HUES48 (cell line): ENCODE measurements around the gene TMEM163.
"Not testable (repeated sequence)": the region's sequence is repeated elsewhere in the genome, so short reads cannot be mapped to it uniquely, and the experiment has no call there.

ENCODE experiments used
- H3K27ac ChIP-seq: one replicate; pipeline ENCODE4 v1.7.0; 2013; ENCODE audit warnings: low read depth, low read length, inconsistent platforms
- H3K27me3 ChIP-seq: 2 replicates; pipeline ENCODE4 v1.6.1; 2013; ENCODE audit warnings: mild to moderate bottlenecking, low read length; ENCODE audit not compliant: control insufficient read depth, insufficient read depth
- H3K36me3 ChIP-seq: 2 replicates; pipeline ENCODE4 v1.6.1; 2013; ENCODE audit warnings: low read length; ENCODE audit not compliant: control insufficient read depth, insufficient read depth
- H3K4me1 ChIP-seq: 2 replicates; pipeline ENCODE4 v1.6.1; 2013; ENCODE audit warnings: mild to moderate bottlenecking, low read length; ENCODE audit not compliant: control insufficient read depth, insufficient read depth
- H3K4me3 ChIP-seq: 2 replicates; pipeline ENCODE4 v1.5.1; 2013; ENCODE audit warnings: mild to moderate bottlenecking, low read depth, low read length
- H3K9ac ChIP-seq: 2 replicates; pipeline ENCODE4 v1.6.1; 2013; ENCODE audit warnings: mild to moderate bottlenecking, low read depth, low read length, moderate library complexity
- H3K9me3 ChIP-seq: 2 replicates; pipeline ENCODE4 v1.6.1; 2013; ENCODE audit warnings: low read length; ENCODE audit not compliant: control insufficient read depth, insufficient read depth

TMEM163 gene

DNA sequence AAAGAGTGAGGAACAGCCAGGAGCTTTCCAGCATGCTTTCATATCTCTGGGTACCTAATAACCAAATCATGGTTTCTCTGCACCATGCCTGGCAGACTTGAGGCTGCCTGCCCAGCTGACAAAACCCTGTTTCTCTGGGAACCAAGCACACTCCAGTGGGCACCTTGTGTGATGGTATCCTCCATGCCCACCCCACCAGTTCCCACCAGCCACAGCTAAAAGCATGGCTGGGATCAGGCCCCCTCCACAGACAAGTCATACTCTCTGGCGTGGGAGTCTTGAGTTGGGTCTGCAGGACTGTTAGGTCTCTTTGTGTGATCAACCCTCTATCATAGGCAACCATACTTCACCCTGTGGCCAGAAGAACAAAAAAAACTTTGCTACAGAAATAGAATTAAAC lies 56.0 kb downstream of the TMEM163 start:
- H3K4me3 ChIP-seq, result no peak overlapping the region
- H3K4me1 ChIP-seq, result no peaks in the 10 kb centered on the region
- H3K9ac ChIP-seq, result no peak overlapping the region
- no peaks in the 10 kb centered on the region for H3K36me3 ChIP-seq
- no peaks in the 10 kb centered on the region for H3K9me3 ChIP-seq
- H3K27me3 ChIP-seq, result no peaks in the 10 kb centered on the region
- no peak overlapping the region for H3K27ac ChIP-seq

DNA sequence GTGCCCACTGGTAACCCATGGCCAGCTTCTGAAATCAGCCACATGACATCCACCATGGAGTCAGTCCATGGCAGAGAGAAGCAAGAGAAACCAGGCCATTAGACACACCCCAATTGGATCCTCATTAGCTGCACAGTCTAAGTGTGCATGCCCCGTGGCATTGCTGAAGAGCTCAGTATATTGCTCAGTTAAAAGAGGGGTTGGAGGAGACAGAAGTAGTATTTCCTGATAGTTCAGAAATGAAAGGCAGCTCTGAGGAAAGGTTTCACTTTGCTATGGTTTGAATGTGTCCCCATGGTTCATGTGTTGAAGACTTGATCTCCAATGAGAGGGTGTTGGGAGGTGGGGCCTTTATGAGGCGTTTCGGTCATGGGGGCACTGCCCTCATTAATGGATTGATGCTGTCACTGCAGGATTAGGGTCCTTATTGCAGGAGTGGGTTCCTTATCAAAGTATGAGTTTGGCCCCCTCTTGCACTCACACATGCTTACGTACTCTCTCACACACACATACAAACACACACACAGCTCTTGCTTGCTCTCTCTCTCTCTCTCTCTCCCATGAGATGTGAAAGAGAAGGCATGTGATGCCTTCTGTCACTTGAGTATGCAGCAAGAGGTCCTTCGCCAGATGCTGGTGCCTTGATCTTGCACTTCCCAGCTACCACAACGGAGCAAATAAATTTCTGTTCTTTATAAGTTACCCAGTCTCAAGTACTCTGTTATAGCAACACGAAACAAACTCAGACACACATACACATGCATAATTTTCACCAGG lies 58.0 kb downstream of the TMEM163 start:
- Histone ChIP-seq H3K9ac (no peak overlapping the region), H3K27me3 (no peaks in the 10 kb centered on the region), H3K4me1 (no peaks in the 10 kb centered on the region), H3K36me3 (no peaks in the 10 kb centered on the region), H3K27ac (no peak overlapping the region), H3K9me3 (no peaks in the 10 kb centered on the region), H3K4me3 (no peak overlapping the region)

DNA sequence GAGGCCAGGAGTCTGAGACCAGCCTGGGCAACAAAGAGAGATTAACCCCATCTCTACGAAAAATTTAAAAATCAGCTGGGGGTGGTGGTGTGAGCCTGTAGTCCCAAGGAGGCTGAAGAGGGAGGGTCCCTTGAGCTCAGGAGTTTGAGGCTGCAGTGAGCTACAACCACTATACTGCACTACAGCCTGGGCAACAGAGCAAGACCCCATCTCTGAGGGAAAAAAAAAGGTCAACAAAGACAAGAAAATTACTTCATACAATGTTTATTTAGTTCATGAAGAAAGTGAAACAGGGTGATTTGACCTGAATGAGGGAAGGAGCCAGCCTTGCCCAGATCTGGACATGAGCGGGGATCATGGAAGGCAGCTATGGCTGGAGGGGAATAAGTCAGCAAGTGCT lies 59.1 kb downstream of the TMEM163 start:
- no peaks in the 10 kb centered on the region for H3K4me1 ChIP-seq
- no peaks in the 10 kb centered on the region for H3K9me3 ChIP-seq
- H3K27me3 ChIP-seq, result no peaks in the 10 kb centered on the region
- no peak overlapping the region for H3K4me3 ChIP-seq
- H3K27ac ChIP-seq, result no peak overlapping the region
- H3K36me3 ChIP-seq, result no peaks in the 10 kb centered on the region
- no peak overlapping the region for H3K9ac ChIP-seq

DNA sequence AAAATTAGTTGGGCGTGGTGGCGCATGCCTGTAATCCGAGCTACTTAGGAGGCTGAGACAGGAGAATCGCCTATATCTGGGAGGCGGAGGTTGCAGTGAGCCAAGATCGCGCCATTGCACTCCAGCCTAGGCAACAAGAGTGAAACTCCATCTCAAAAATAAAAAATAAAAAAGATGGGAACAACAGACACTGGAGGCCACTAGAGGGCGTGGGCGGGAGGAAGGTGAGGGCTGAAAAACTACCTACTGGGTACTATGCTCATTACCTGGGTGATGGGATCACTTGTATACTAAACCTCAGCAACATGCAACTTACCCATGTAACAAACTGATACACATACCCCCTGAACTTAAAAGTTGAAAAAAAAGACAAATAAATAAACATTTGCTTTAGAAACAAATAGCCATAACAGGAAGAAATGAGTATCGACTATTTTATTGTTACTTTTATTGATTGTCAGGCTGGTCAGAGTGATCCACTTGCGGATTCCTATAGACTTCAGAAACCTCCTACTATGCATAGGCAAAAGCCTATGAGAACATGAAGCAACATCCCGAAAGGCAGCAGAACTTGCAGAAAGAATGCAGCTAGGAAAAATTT lies 61.0 kb downstream of the TMEM163 start:
- Histone ChIP-seq H3K27me3 (no peaks in the 10 kb centered on the region), H3K9me3 (no peaks in the 10 kb centered on the region), H3K36me3 (no peaks in the 10 kb centered on the region), H3K9ac (no peak overlapping the region), H3K4me1 (no peaks in the 10 kb centered on the region), H3K4me3 (no peak overlapping the region), H3K27ac (no peak overlapping the region)

DNA sequence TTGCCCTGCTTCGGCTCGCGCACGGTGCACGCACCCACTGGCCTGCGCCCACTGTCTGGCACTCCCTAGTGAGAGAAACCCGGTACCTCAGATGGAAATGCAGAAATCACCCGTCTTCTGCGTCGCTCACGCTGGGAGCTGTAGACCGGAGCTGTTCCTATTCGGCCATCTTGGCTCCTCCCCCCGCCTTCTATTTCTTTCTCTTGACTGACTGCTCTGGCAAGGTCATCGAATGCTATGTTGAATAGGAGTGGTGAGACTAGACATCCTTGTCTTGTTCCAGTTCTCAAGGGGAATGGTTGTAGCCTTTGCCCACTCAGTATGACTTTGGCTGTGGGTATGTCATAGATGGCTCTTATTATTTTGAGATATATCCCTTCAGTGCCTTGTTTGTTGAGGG lies 62.4 kb downstream of the TMEM163 start:
- H3K9ac ChIP-seq, H3K4me1 ChIP-seq, H3K9me3 ChIP-seq, H3K27ac ChIP-seq, H3K27me3 ChIP-seq, H3K4me3 ChIP-seq, H3K36me3 ChIP-seq: not testable (repeated sequence)

DNA sequence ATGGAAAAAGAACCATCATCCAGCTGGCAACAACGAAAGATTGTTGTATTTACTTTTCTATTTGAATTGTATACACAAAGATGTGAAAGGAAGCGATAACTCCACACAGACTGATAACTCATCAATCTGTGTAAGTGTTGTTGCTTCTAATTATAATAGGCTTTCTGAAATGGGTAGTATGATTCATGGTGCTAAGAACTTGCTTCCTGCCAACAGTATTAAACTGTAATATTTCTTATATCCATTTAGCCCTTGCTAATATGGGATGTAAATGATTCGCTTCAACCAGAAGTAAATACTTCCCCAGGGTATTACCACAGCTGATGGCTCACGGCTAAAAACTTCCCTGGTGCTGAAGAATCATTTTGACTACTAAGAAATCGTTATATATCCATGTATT lies 70.2 kb downstream of the TMEM163 start:
- Histone ChIP-seq H3K9me3 (no peaks in the 10 kb centered on the region), H3K4me3 (no peak overlapping the region), H3K4me1 (no peaks in the 10 kb centered on the region), H3K27me3 (no peaks in the 10 kb centered on the region), H3K36me3 (no peaks in the 10 kb centered on the region), H3K9ac (no peak overlapping the region), H3K27ac (no peak overlapping the region)

DNA sequence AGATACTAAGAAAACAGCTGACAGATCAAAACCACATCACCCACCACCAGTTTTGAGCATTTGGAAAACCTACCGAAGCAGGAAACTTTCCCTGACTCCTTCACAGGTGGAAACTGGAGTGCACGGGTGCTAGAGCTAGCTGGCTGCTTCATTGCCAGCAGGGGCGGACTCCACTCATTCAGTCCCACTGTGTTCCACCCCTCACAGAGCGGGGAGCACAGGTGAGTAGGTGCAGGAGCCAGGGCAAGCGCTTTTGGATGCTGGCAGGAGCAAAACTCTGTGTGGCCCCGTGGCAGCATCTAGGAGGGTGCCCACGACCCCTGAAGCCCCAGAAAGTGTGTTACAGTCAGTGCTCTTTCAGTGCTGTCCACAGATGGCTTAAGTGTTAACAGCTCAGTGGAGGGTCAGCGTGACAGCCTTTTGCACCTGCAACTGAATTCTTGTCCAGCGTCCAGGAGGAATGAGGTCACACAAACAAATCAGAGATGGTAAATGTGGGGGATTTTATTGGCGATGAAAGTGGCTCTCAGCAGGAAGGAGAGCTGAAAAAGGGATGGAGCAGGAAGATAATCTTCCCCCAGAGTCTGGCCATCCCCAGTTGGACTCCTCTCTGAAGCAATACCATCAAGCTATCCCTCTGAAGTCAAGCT lies 71.1 kb downstream of the TMEM163 start:
- no peaks in the 10 kb centered on the region for H3K9me3 ChIP-seq
- no peak overlapping the region for H3K27ac ChIP-seq
- no peaks in the 10 kb centered on the region for H3K27me3 ChIP-seq
- H3K9ac ChIP-seq, result no peak overlapping the region
- H3K36me3 ChIP-seq, result no peaks in the 10 kb centered on the region
- H3K4me3 ChIP-seq, result no peak overlapping the region
- no peaks in the 10 kb centered on the region for H3K4me1 ChIP-seq

DNA sequence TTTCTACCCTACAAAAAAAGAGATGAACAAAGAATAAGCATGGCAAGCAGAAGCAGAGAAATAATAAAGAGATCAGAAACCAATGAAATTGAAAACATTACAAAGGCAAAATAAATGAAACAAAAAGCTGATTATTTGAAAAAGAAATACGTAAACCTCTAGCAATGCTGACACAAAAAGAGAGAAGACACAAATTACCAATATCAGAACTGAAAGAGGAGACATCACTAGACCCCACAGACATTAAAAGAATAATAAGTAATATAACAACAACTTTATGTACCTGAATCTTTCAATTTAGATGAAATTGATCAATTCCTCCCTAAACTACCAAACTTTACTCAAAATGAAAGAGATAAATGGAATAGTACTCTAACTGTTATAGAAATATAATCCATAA lies 75.9 kb downstream of the TMEM163 start:
- Histone ChIP-seq H3K27me3 (no peaks in the 10 kb centered on the region), H3K9ac (no peak overlapping the region), H3K4me1 (no peaks in the 10 kb centered on the region)

DNA sequence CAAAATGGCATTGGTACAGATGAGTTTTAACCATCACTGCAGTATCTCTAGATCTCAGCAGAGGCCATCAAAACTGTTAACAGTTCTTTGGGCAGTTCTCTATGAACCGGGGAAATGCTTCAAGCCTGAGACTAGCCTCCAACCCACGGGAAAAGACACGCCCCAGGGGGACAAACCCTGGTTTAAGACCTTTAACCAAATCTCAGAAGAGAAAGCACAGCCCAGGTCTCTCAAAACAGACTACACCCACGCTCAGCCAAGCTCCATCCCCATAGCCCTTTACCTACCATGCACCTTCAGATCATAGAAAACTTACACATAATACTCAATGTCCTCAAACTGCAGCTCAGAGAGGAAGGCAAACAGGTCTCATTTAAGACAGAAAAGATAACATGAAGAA lies 78.3 kb downstream of the TMEM163 start:
- no peak overlapping the region for H3K27ac ChIP-seq
- H3K9me3 ChIP-seq, result no peaks in the 10 kb centered on the region
- H3K9ac ChIP-seq, result no peak overlapping the region
- H3K36me3 ChIP-seq, result no peaks in the 10 kb centered on the region
- H3K4me3 ChIP-seq, result no peak overlapping the region
- no peaks in the 10 kb centered on the region for H3K27me3 ChIP-seq
- no peaks in the 10 kb centered on the region for H3K4me1 ChIP-seq

More for the DNA sequence above, 75.9 kb downstream of the TMEM163 start:
- H3K27ac ChIP-seq, result no peak overlapping the region
- no peaks in the 10 kb centered on the region for H3K36me3 ChIP-seq
- H3K9me3 ChIP-seq, result no peaks in the 10 kb centered on the region
- no peak overlapping the region for H3K4me3 ChIP-seq

DNA sequence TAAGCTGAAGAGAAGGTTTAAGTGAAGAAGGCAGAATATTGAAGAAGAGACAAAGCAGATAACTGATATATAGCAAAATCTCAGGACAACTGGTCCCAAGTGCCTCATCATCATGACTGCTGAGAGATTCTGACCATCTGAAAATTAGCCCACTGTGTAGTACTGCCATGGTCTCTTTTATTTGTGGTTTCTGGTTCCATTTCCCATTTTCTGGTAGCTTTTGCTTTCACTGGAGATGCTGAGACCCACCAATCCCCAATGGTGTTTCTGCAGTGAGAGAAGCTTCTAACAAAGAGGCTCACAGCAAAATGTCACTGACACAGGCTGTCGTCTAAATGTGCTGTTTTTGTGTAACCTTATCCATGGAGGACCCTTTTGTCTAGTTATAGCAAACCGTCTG lies 79.5 kb downstream of the TMEM163 start:
- Histone ChIP-seq H3K4me3 (no peak overlapping the region), H3K9me3 (no peaks in the 10 kb centered on the region), H3K9ac (no peak overlapping the region), H3K4me1 (no peaks in the 10 kb centered on the region), H3K27ac (no peak overlapping the region), H3K36me3 (no peaks in the 10 kb centered on the region), H3K27me3 (no peaks in the 10 kb centered on the region)

DNA sequence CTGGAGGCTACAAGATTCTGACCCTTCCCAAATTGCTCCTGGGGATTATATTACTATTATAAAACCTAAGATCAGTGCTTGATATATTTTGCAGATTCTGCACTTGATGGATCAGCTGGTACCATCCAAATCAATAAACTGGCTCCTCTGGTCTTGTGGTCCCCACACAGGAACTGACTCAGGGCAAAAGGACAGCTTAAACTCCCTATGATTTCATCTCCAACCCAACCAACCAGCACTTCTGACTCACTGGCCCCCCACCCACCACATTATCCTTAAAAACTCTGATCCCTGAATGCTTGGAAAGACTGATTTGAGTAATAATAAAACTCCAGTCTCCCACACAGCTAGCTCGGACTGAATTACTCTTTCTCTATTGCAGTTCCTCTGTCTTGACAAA lies 82.1 kb downstream of the TMEM163 start:
- Histone ChIP-seq H3K4me1 (no peaks in the 10 kb centered on the region), H3K27me3 (no peaks in the 10 kb centered on the region), H3K4me3 (no peak overlapping the region), H3K36me3 (no peaks in the 10 kb centered on the region), H3K27ac (no peak overlapping the region), H3K9ac (no peak overlapping the region), H3K9me3 (no peaks in the 10 kb centered on the region)
